HG03064 (cell line): ENCODE results near the gene CUBN.

ENCODE experiments used
- ATAC-seq: cut with Tn5 transposase; IDR thresholded peaks from one replicate; pipeline ENCODE4 v1.9.1; 2021; ENCODE audit warnings: low read depth; ENCODE audit not compliant: unreplicated experiment

CUBN gene

GRCh38 chr10:17129741-17130140 lies at the start of gene CUBN:
TSS of gene CUBN (minus strand) at chr10:17129811. CDS start at chr10:17129765, 46 bp downstream.
- ATAC-seq = no peak

DNA sequence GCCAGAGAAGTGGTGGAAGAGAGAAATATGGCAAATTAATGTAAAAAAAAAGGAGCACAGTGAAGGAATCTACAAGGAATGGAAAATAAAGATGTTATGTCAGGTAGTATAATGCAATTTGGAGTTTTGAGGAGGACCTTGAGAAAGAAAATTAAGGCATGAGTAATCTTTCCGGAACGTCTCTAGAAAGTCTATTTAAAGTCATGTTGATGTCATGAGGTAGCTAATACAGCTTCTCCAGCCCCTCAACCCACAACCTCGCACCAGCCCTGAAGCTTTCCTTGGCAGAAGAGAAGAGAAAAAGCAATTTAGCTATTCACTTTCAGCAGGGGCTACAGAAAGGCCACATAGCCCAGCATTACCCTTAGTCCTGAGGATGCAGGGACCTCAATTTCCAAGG lies 49.4 kb upstream of the CUBN start:
- ATAC-seq = no peak

- ATAC-seq = no peak
Observed at GRCh38 chr10:17178006-17178405, 48.4 kb upstream of the CUBN start.

GRCh38 chr10:17177014-17177413 lies 47.4 kb upstream of the CUBN start:
- no peak for ATAC-seq

DNA sequence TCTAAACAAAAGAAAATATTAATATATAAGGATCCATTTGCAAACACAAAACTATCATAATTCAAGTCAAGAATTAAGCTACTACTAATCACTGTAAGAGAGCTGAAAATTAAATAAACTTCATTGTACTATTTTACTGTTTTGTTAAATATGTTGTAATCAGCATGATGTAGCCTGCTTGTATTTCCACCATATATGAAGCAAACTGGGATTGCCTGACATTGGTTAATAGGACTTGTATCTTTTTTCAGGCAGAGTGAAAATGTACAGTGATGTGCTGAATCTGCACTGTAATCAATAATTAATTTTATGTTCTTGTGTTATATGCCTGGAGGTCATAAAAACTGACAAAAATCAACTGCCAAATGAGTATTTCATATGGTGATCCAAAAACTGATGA lies 46.5 kb upstream of the CUBN start:
- ATAC-seq = no peak

DNA sequence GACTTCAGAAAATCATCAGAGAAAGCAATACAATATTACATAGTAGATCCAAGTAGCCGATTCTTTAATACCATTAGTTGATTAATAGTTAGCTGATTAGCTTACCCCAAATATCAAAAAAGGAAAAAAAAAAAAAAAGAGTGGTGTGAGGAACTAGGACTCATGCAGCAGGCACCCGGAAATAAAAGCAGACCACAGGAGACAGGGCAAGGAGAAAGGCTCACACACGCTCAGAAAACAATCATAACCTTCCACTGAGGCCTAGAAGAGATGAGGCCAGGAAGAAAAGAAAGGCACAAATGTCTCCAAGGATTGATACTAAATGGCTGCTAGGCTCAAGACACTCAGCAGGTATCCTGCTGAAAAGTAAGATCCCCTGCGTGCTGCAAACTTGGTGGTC lies 45.9 kb upstream of the CUBN start:
- ATAC-seq = no peak

GRCh38 chr10:17174626-17175025 lies 45.0 kb upstream of the CUBN start:
- no peak for ATAC-seq

DNA sequence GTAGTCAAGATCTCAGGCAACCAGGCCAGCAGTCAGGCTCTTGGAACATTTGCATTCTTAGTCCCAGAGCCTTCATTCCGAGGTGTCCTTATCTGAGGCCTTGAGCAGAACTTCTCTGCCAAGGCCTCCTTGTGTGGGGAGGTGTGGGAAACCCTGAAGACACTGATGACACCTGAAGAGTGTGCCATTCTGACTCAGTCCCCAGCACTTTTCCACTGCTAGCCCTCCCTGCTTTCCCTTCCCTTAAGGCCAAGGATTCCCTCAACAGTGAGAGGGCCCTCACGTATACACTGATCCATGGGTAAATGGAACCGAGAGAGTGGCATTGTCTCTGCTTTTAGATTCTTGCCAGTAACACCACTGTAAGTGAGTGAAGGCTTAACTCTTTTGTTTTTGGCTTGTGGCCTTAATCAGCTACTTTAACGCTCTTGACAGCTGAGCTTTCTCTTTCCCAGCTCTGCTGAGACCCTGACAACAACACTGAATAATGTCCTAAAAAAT lies 41.6 kb upstream of the CUBN start:
- no peak for ATAC-seq

DNA sequence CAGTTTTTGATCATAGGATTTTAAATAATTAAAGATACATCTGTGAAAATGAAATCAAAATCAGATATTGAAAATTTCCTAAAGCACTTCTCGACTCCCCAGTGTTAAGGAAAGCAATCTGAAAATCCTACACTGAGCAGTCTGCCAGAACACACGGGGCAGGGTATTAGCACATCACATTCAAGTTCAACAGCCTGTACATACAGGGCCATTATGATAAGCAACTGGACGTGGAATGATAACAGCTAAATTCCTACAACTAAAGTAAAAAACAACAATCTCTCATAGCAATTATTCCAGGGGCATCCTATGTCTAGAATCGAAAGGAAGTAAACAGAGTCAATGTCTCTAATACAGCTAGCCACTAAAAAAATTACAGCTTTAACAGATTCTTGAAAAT lies 40.2 kb upstream of the CUBN start:
- ATAC-seq = no peak

DNA sequence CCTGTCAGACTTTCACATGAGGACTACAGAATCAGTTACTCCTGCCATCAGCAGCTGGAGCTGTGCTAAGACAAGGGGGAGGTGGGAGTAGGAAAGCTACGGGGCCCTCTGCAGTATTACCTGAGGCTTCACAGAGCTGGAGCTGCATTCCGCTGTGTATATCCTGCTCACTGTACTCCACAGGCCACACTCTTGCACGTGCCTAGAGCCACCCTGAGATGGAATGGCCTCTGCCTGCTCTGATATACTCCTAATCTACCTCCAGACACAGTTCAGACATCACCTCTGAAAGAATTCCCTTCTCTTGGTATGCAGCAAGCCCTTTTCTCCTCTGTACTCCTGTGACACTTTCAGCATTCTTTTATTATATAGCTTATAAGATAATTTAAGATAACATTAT lies 37.1 kb upstream of the CUBN start:
- ATAC-seq = no peak

GRCh38 chr10:17162828-17163227 lies 33.2 kb upstream of the CUBN start:
- ATAC-seq = no peak

GRCh38 chr10:17161775-17162174 lies 32.2 kb upstream of the CUBN start:
- no peak for ATAC-seq

GRCh38 chr10:17157024-17157423 lies 27.4 kb upstream of the CUBN start:
- no peak for ATAC-seq

- no peak for ATAC-seq
Observed at GRCh38 chr10:17155826-17156225, 26.2 kb upstream of the CUBN start.

DNA sequence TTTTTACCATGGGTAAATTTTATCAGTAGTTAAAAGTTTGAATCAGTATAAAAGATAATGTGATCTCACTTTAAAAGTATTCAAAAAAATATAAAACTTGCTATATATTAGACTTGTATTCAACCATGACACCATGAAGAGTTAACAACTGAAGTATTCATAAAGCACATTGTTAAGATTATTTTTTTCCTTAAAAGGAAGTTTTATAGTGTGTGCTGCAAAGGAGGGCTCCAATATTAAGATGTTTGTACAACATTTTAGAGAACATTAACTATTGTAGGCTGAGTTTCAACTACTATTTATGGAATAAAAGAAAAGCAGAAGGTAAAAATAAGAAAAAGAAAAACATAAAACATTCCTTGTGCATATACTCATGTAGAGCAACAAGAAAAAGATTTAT lies 24.5 kb upstream of the CUBN start:
- ATAC-seq = no peak

- ATAC-seq = no peak
Observed at GRCh38 chr10:17153321-17153720, 23.7 kb upstream of the CUBN start.

- no peak for ATAC-seq
Observed at GRCh38 chr10:17151716-17152115, 22.1 kb upstream of the CUBN start.

- ATAC-seq = no peak
Observed at GRCh38 chr10:17147884-17148489, 18.4 kb upstream of the CUBN start.

DNA sequence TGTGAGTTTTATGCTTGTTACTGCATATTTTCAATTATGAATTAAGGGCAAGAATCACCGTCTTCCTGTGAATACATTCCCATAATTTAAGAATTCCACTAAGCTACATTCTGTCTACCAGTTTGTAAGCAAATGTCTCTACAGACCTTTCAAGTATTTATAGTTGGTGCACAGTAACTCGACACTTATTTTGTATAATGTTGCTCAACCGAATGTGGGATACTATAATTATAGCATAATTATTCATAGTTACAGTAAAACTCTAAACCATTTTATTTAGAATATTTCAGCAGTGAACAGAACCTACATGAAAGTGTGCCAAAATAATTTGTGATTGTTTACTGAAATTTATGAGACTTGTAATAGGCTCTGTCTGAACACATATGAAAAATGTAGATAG lies 17.3 kb upstream of the CUBN start:
- ATAC-seq = no peak

- no peak for ATAC-seq
Observed at GRCh38 chr10:17145239-17145638, 15.6 kb upstream of the CUBN start.

- ATAC-seq = no peak
Observed at GRCh38 chr10:17144757-17145156, 15.1 kb upstream of the CUBN start.

DNA sequence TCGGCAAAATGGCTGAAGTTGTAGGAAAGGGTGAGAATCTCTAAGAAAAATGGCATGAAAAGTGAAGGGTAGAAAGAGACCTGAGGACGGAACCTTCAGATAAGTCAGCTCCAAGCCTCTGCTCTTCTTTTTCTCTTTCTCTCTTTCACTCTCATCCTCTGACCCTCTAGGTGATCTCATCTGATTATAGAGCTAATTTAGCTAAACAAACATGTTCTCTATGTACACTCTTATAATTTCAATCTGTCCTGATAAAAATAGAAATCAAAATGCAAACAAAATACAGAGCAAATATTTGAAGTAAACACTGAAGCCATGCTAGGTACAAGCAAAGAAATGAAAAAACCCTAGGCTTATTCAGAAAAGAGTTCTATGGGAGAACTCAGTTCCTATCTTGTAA lies 14.4 kb upstream of the CUBN start:
- no peak for ATAC-seq
